ENCODE results near the gene WIPF1. TPM values are rescaled to one million over a fixed set of nuclear protein-coding genes. Genes with fewer than 3 reads are reported as not detected.

The WIPF1 gene
- total and polyA plus RNA-seq, 2 donors (not counting 3 experiments of a cell fraction or from before 2014, with no cell fraction given) = 15.3 to 42.0 TPM

DNA sequence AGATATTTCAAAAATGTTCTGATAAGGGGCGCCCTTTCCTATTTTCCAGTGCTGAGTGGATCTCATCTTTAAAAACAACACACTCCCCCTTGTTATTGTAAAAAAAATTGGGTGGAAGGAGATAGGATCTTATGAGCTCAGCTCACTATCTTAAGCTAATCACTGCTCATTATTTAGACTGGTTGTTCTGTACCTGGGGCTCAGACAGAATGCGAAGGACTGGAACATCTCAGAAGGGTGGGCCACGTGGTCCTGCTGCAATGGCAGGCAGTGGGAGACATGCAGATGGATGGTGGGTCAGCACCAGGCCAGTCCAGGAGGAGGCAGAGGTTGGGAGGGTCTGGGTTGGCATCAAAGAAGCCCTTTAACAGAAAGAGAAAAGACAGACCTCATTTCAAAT is 62.5 kb downstream of the WIPF1 start:
- Histone ChIP-seq H3K27me3 (ENCODE audit: control insufficient read depth in 2 of 2, insufficient read depth in 2 of 2, low read length in 2 of 2) (peaks cover 0 to 4% of the 10 kb centered on the region in 2 experiments), H3K79me2 (ENCODE audit: control insufficient read depth, insufficient read depth, low read length) (no peaks in the 10 kb centered on the region), H3K4me2 (ENCODE audit: insufficient read depth, low read length) (no peak overlapping the region), H3K36me3 (ENCODE audit: control insufficient read depth in 2 of 2, extremely low read depth in 1 of 2, insufficient read depth in 2 of 2, low read length in 2 of 2) (no peaks in the 10 kb centered on the region), H3K4me1 (ENCODE audit: control insufficient read depth, extremely low read depth, insufficient read depth, low read length) (no peaks in the 10 kb centered on the region), H2AFZ (ENCODE audit: low read depth, low read length) (no peak overlapping the region), H3K9me1 (replicated peaks; ENCODE audit: control insufficient read depth, extremely low read depth, insufficient read depth, low read length) (no peaks in the 10 kb centered on the region), H4K20me1 (replicated peaks; ENCODE audit: control insufficient read depth, extremely low read depth, insufficient read depth, low read length) (no peaks in the 10 kb centered on the region), H3K4me3 (replicated peaks in 1 of 3; ENCODE audit: insufficient read depth in 1 of 3, low read depth in 1 of 3, low read length in 3 of 3) (no peak overlapping the region), H3K9me3 (replicated peaks; ENCODE audit: control insufficient read depth, insufficient read depth, low read length) (no peaks in the 10 kb centered on the region), H3K27ac (ENCODE audit: insufficient read depth, low read depth, low read length) (no peak overlapping the region), H3K9ac (replicated peaks; ENCODE audit: extremely low read depth, insufficient read depth, low read length) (no peak overlapping the region)
- dilution Hi-C loops (cut with MboI; ENCODE audit: extremely low pct_ligation_motif_present, low sequenced_read_pairs) (no loop called here), intact Hi-C loops (cut with micrococcal nuclease) (no loop called here)
- DNase-seq (ENCODE audit: low read depth, low spot score) = no peak
- CTCF ChIA-PET = interaction anchor here (1.8 kb wide), 1 partner anchor 12 kb away, joined by 11 read pairs; no protein-coding TSS in a partner anchor
- POLR2A ChIA-PET = no interaction called here
- BruUV-seq (replicated peaks) = no TSS peak
- FAIRE-seq = no peak
- TF ChIP-seq MYC (IDR thresholded peaks at IDR 0.05; ENCODE audit: low read depth, low read length) = no peak
- no peak for TF ChIP-seq MAX (IDR thresholded peaks at IDR 0.05; ENCODE audit: insufficient read depth, insufficient read length)
- TF ChIP-seq POLR2A (IDR thresholded peaks at IDR 0.05; ENCODE audit: low read depth, low read length) = no peak
- no peak for TF ChIP-seq CTCF (IDR thresholded peaks at IDR 0.05; ENCODE audit: extremely low read depth in 1 of 2, insufficient read depth in 1 of 2, low read depth in 1 of 2, low read length in 2 of 2)
- no peak for TF ChIP-seq GATA2 (IDR thresholded peaks at IDR 0.05; ENCODE audit: insufficient read depth, insufficient read length, low read depth, low read length)
- TF ChIP-seq JUN (IDR thresholded peaks at IDR 0.05; ENCODE audit: borderline replicate concordance, insufficient read depth, insufficient read length, low read depth) = no peak
- TF ChIP-seq EZH2 (IDR thresholded peaks at IDR 0.05; ENCODE audit: borderline replicate concordance, low read depth, low read length, severe bottlenecking) = no peak
- no peak for TF ChIP-seq FOS (IDR thresholded peaks at IDR 0.05; ENCODE audit: borderline replicate concordance, insufficient read depth, low read length)
- TF ChIP-seq POLR2AphosphoS5 (IDR thresholded peaks at IDR 0.05; ENCODE audit: insufficient read depth, low read depth, low read length) = no peak

Data from endothelial cell of umbilical vein (primary cell).